Endodermal cell (in vitro differentiated cells): ENCODE measurements around the gene GFRA3. TPM values are rescaled to one million over a fixed set of nuclear protein-coding genes. Genes with fewer than 3 reads are reported as not detected.
"Not testable (repeated sequence)": the region's sequence is repeated elsewhere in the genome, so short reads cannot be mapped to it uniquely, and the experiment has no call there.

Experiments
- DNase-seq: peaks from one replicate; pipeline ENCODE4 v3.0.0-alpha.2; 2017
- H3K27ac ChIP-seq: 2 replicates; pipeline ENCODE4 v1.5.1; 2013; ENCODE audit warnings: mild to moderate bottlenecking, low read depth, low read length, moderate library complexity
- H3K27me3 ChIP-seq: 2 replicates; pipeline ENCODE4 v1.6.1; 2013; ENCODE audit warnings: mild to moderate bottlenecking, low read length, moderate library complexity; ENCODE audit not compliant: insufficient read depth, control insufficient read depth, poor library complexity, severe bottlenecking
- H3K36me3 ChIP-seq: 2 replicates; pipeline ENCODE4 v1.7.0; 2013; ENCODE audit warnings: mild to moderate bottlenecking, low read length, moderate library complexity; ENCODE audit not compliant: control insufficient read depth, insufficient read depth
- H3K4me1 ChIP-seq: one replicate; pipeline ENCODE4 v1.7.0; 2013; ENCODE audit warnings: low read length; ENCODE audit not compliant: control insufficient read depth, insufficient read depth
- H3K4me3 ChIP-seq: 2 replicates; pipeline ENCODE4 v1.5.1; 2013; ENCODE audit warnings: mild to moderate bottlenecking, low read length, moderate library complexity
- H3K9ac ChIP-seq: 2 replicates; pipeline ENCODE4 v1.6.1; 2013; ENCODE audit warnings: mild to moderate bottlenecking, low read length, moderate library complexity; ENCODE audit not compliant: poor library complexity, severe bottlenecking; ENCODE audit errors: extremely low read depth
- H3K9me3 ChIP-seq: 2 replicates; pipeline ENCODE4 v1.6.1; 2013; ENCODE audit warnings: mild to moderate bottlenecking, low read length, moderate library complexity; ENCODE audit not compliant: control insufficient read depth
- H3K27ac Mint-ChIP-seq: 2 replicates; pipeline ENCODE4 v1.8.0; 2020; ENCODE audit warnings: mixed read lengths
- H3K27me3 Mint-ChIP-seq: 2 replicates; pipeline ENCODE4 v1.8.0; 2021; ENCODE audit warnings: mild to moderate bottlenecking, mixed read lengths; ENCODE audit not compliant: insufficient read depth
- H3K36me3 Mint-ChIP-seq: 2 replicates; pipeline ENCODE4 v1.8.0; 2020; ENCODE audit warnings: low read depth, mixed read lengths
- H3K4me1 Mint-ChIP-seq: 2 replicates; pipeline ENCODE4 v1.8.0; 2020; ENCODE audit warnings: mixed read lengths
- H3K4me3 Mint-ChIP-seq: 2 replicates; pipeline ENCODE4 v1.8.0; 2020; ENCODE audit warnings: mild to moderate bottlenecking, moderate library complexity, mixed read lengths
- H3K9me3 Mint-ChIP-seq: 2 replicates; pipeline ENCODE4 v1.8.0; 2020; ENCODE audit warnings: mild to moderate bottlenecking, mixed read lengths
- CTCF ChIP-seq: fragments of 200-600 bp; sonication (generic); conservative IDR thresholded peaks from 2 replicates; pipeline ENCODE4 v1.5.0; 2021; ENCODE audit warnings: antibody characterized with exemption, mild to moderate bottlenecking
- WGBS, 2 experiments: methylation state at CpG; one replicate each; pipeline versions ENCODE4 v1.1.5 to v1.1.7; 2013; ENCODE audit warnings: missing lambda C conversion rate in 2 of 2, mixed read lengths in 1 of 2; ENCODE audit not compliant: insufficient coverage in 1 of 2, insufficient read length in 1 of 2; 5-methylcytosine and 5-hydroxymethylcytosine counted together
- total RNA-seq, 2 donors: library from RNA; stranded (reverse); fragmentation: NEBNext Ultra II Directional in 1 of 2; extraction: Animal tissue kit (Norgen Biotek cat#: 25700) in 1 of 2; gene quantifications; 2 replicates in 1 of 2; 3 replicates in 1 of 2; pipeline ENCODE4 v1.2.1, GENCODE V29; 2021

Gene GFRA3
- total RNA-seq, 2 donors from 2014 or later: 0.13 TPM; not detected in 1

DNA sequence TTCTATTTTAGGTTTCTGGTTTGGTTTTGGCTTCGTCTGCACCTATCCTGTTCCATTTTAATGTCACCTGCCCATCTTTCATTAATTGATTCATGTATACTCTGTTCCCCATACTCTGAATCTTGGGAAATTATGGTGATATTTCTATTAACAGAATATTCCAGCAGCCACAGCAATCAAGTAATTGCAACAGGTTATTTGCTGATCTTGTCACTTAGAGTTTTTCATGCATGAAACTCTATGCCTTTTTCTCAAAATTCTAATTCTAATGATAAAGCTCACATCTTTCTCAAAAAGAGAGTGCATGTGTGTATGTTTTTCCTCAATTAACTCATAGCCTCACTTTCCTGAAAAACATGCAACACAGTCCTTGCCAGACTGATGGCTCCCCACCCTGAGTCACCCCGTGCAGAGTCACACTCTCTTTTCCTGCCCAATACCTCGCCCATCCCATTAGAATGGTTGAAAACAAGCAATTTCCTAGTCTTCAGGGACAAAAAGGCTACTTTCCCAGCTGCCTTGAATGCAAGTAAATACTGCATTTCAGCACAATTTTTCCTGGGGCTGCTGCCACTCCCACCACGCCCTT lies 15.6 kb downstream of the GFRA3 start:
- H3K4me3 ChIP-seq: no peak overlapping the region
- Mint-ChIP-seq H3K27ac (no peak overlapping the region), H3K4me3 (no peak overlapping the region), H3K9me3 (no peaks in the 10 kb centered on the region), H3K4me1 (no peaks in the 10 kb centered on the region), H3K36me3 (no peaks in the 10 kb centered on the region), H3K27me3 (peaks cover 33% of the 10 kb centered on the region)
- TF ChIP-seq CTCF: no peak
- H3K9me3 ChIP-seq: no peaks in the 10 kb centered on the region
- H3K9ac ChIP-seq: no peak overlapping the region
- H3K36me3 ChIP-seq: no peaks in the 10 kb centered on the region
- no peaks in the 10 kb centered on the region for H3K4me1 ChIP-seq
- no peak for DNase-seq
- WGBS, 2 experiments: 86 to 92% methylated on average over 2 to 4 of the region's 4 CpGs
- H3K27me3 ChIP-seq: peaks cover 35% of the 10 kb centered on the region
- H3K27ac ChIP-seq: no peak overlapping the region

DNA sequence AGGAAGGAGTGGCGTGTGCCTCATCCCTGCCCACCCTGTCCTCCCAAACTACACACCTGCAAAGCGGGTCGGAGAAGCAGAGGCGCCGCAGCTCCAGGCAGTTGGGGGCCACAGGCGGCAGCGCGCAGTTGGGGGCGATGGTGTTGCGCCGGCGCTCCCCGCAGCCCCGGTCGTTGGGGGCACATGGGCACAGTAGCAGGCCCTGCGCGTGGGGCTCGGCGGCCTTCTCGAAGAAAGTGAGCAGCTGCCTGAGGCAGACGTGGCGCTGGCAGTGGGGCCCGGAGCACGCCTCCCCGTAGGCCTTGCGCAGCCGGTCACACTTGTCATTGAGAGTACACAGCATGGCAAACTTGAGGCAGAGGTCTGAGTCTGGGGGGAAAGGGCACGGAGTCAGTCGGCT lies 16.8 kb downstream of the GFRA3 start:
- no peak overlapping the region for H3K27ac ChIP-seq
- no peak for TF ChIP-seq CTCF
- H3K36me3 ChIP-seq: no peaks in the 10 kb centered on the region
- no peaks in the 10 kb centered on the region for H3K9me3 ChIP-seq
- Mint-ChIP-seq H3K4me3 (no peak overlapping the region), H3K4me1 (no peaks in the 10 kb centered on the region), H3K9me3 (no peaks in the 10 kb centered on the region), H3K36me3 (no peaks in the 10 kb centered on the region), H3K27ac (no peak overlapping the region), H3K27me3 (peaks cover 45% of the 10 kb centered on the region)
- no peaks in the 10 kb centered on the region for H3K4me1 ChIP-seq
- H3K4me3 ChIP-seq: no peak overlapping the region
- DNase-seq: no peak
- H3K27me3 ChIP-seq: peaks cover 47% of the 10 kb centered on the region
- 92 to 95% methylated on average over 7 to 29 of the region's 29 CpGs for WGBS, 2 experiments
- no peak overlapping the region for H3K9ac ChIP-seq

DNA sequence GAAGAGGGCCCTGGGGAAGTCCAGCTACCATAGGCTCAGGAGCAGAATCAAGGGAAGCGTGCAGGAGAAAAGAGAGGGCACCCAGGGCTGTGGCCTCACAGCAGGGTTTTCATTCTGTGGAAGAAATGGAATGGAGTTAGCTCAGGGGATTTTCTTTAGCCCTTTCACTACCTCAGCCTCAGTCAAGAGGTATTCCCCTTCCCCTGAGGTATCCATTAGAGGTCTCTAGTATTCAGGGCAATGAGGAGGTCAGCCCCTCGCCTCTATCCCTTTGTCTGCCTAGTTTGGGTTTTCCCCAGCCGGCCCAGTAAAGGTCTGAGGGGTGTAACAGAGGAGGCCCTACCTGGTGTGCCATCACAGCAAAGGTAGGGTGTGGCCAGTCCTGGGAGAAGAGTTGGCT lies 21.5 kb downstream of the GFRA3 start:
- H3K4me3 Mint-ChIP-seq: no peak overlapping the region
- peaks cover 62% of the 10 kb centered on the region for H3K27me3 Mint-ChIP-seq
- TF ChIP-seq CTCF: no peak
- peaks cover 69% of the 10 kb centered on the region for H3K27me3 ChIP-seq
- no peaks in the 10 kb centered on the region for H3K36me3 Mint-ChIP-seq
- no peak overlapping the region for H3K27ac ChIP-seq
- H3K4me1 Mint-ChIP-seq: no peaks in the 10 kb centered on the region
- H3K4me1 ChIP-seq: no peaks in the 10 kb centered on the region
- H3K36me3 ChIP-seq: no peaks in the 10 kb centered on the region
- no peak overlapping the region for H3K4me3 ChIP-seq
- no peak for DNase-seq
- no peaks in the 10 kb centered on the region for H3K9me3 ChIP-seq
- H3K9ac ChIP-seq: no peak overlapping the region
- 80 to 96% methylated on average over 1 to 3 of the region's 3 CpGs for WGBS, 2 experiments
- no peaks in the 10 kb centered on the region for H3K9me3 Mint-ChIP-seq
- no peak overlapping the region for H3K27ac Mint-ChIP-seq

DNA sequence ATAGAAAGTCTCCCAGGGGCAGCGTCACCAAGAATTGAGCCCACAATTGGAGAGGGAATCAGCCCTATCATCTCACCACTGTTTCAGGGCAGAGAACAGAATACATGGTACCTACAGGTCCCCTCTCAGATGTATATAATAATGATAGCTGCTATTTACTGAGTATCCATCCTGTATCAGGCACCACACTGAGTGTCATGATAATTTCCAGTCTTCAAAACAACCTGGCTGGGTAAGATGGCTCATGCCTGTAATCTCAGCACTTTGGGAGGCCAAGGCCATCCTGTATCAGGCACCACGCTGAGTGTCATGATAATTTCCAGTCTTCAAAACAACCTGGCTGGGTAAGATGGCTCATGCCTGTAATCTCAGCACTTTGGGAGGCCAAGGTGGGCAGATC lies 26.6 kb downstream of the GFRA3 start:
- not testable (repeated sequence) for H3K9ac ChIP-seq, H3K9me3 ChIP-seq, H3K36me3 ChIP-seq, H3K27ac Mint-ChIP-seq, H3K9me3 Mint-ChIP-seq, H3K27ac ChIP-seq, H3K36me3 Mint-ChIP-seq, H3K4me3 Mint-ChIP-seq, H3K4me3 ChIP-seq, H3K4me1 ChIP-seq
- peaks cover 15% of the 10 kb centered on the region for H3K4me1 Mint-ChIP-seq
- 68 to 80% methylated on average over 2 of the region's 2 CpGs for WGBS, 2 experiments
- peaks cover 68% of the 10 kb centered on the region for H3K27me3 ChIP-seq
- peaks cover 61% of the 10 kb centered on the region for H3K27me3 Mint-ChIP-seq
- peak; percentile 55 for DNase-seq
